GM18907 (cell line): Measurements from ENCODE around the gene INTS1.
A peak's percentile ranks its signal among the peaks of the same experiment; 100 is the strongest.
"Not testable (repeated sequence)": the region's sequence is repeated elsewhere in the genome, so short reads cannot be mapped to it uniquely, and the experiment has no call there.

ENCODE experiments used
- ATAC-seq: cut with Tn5 transposase; IDR thresholded peaks from one replicate; pipeline ENCODE4 v1.9.1; 2021; ENCODE audit warnings: mild to moderate bottlenecking, moderate library complexity; ENCODE audit not compliant: unreplicated experiment

INTS1 gene

DNA sequence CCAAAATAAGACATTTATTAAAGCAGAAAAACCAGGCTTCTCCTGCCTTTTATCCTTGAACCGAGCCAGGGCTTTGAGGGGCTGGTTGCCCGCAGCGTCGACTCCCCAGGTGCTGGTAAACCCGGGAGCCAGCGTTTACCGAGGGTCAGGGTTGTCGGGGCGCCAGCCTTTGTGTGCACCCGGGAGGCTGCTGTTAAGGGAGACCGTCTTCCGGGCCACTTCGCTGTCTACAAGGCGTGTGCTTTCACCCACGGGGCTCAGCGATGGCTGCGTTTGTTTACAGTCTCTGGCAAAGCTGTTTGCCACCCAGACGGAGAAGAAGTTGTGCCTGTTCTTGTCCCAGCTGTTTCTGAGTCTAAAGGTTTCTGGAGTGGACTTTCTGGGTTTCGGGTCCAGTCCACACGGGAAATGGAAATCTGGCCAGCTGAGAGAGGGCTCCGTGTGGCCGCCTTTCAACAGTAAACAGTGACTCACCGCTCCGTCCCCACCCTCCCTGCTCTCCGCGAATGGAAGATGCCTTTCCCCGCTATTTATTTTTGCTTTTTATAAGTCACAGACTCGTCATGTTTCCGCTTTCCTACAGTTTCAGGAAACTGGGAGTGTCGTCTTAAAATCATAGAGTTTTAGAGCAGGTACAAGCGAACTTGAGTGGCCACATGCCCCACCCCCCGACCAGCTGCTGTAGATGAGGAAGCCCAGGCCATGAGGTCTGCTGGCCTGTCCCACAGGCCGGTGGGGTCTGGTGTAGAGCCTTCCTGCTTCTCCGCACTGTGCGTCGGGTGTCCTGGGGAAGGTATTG lies 28.5 kb upstream of the INTS1 start:
- no peak for ATAC-seq

GRCh38 chr7:1531979-1532455 lies 27.8 kb upstream of the INTS1 start:
- no peak for ATAC-seq

DNA sequence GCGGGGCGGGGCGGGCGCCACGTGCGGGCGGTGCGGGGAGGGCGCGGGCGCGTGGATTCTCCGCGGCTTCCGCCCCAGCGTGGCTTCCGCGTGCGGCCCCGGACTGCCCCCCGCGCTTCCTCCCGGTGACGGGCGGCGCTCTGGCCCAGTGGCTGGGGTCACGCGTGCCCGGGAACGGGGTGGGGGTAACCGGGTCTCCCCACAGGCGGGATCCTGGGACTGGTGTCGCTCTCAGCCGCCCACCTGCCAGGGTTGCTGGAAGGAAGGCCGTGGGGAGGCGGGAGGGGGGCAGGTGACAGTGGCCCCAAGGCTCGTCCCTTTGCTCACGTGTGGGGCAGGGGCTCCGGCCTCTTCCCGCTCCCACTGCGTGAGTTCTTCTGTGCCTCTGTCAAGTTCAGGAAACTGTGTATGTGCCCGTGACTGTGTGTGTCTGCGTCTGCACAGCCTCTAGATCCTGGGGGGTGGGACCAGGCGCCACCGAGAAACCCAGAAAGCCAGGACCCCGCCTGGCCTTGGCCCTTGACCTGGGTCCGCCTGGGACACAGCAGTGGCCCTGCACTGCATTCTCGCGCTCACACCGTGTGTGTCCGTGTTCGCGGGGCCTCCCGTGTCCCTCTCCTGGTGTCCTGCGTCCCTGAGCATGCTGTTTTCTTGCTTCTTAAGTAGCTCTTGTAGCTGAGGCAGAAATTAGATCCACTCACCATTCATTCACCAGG lies 27.2 kb upstream of the INTS1 start:
- ATAC-seq, result peak; percentile 12

- peak; percentile 9 for ATAC-seq
Observed at GRCh38 chr7:1530946-1531262, 26.7 kb upstream of the INTS1 start.

DNA sequence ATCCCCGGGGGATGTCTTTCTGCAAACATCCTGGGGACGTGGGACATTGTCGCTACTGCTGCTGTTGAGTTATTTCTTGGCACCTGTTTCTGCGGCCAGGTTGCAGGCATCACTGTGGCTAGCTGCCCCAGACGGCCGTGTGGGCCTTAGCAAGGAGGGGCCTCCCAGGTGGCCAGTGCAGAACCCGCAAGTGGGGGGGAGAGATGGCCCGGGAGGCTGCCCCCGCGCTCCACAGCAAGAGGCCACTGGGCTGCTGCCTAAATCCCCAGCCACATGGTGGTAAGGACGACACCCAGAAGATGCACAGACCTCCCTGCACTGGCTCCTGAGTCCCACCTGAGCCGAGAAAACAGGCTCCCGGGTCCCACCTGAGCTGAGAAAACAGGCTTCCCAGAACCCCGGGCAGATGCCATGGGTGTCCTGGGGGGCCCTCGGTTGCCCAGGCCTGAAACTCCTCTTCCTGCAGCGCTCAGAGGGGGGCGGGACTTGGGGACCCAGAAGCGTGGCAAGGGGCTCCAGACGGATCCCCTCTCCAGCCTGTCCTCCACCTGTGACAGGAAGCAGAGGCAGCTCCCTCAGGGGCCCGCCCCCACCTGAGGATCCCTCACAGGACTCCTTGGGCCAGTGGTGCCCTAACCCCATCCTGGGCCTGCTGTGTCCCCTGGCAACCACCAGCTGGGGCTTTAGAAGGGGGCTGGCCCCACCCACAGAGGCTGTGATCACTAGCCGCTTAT lies 25.4 kb upstream of the INTS1 start:
- ATAC-seq, result no peak

GRCh38 chr7:1526271-1526754 lies 22.1 kb upstream of the INTS1 start:
- ATAC-seq, result no peak

DNA sequence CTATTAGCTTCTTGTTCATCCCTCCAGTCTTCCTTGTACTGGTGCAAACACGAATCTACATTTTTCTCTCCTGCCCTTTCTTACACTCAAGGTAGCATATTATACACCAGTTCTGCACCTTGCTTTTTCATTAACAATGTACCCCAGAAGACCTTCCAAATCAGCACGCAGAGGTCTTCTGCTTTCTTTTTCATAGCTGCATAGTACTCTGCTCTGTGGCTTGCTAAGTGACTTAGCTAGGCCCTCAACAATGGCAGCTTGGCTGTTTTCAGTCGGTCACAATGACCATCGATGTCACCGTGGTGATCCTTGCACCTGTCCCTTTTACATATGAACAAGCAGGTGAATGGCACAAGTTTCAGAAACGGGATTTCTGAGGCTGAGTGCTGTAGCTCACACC lies 21.2 kb upstream of the INTS1 start:
- ATAC-seq, result no peak

- ATAC-seq, result no peak
Observed at GRCh38 chr7:1523844-1524243, 19.7 kb upstream of the INTS1 start.

- ATAC-seq, result no peak
Observed at GRCh38 chr7:1523208-1523607, 19.0 kb upstream of the INTS1 start.

- no peak for ATAC-seq
Observed at GRCh38 chr7:1521456-1521855, 17.3 kb upstream of the INTS1 start.

- no peak for ATAC-seq
Observed at GRCh38 chr7:1520539-1521234, 16.5 kb upstream of the INTS1 start.

DNA sequence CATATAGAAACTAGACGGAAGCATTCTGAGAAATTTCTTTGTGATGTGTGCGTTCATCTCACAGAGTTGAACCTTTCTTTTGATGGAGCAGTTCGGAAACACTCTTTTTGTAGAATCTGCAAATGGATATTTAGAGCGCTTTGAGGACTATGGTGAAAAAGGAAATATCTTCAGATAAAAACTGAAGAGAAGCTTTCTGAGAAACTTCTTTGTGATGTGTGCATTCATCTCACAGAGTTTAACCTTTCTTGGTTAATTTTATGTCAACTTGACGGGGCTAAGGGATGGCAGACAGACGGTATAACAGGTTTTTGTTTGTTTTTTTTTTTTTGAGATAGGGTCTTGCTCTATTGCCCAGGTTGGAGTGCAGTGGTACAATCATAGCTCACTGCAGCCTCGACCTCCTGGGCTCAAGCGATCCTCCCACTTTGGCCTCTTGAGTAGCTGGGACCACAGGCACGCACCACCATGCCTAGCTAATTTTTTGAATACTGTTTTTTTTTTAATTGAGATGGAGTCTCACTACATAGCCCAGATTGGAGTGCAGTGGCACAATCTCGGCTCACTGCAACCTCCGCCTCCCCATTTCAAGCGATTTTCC lies 15.2 kb upstream of the INTS1 start:
- ATAC-seq, result not testable (repeated sequence)

DNA sequence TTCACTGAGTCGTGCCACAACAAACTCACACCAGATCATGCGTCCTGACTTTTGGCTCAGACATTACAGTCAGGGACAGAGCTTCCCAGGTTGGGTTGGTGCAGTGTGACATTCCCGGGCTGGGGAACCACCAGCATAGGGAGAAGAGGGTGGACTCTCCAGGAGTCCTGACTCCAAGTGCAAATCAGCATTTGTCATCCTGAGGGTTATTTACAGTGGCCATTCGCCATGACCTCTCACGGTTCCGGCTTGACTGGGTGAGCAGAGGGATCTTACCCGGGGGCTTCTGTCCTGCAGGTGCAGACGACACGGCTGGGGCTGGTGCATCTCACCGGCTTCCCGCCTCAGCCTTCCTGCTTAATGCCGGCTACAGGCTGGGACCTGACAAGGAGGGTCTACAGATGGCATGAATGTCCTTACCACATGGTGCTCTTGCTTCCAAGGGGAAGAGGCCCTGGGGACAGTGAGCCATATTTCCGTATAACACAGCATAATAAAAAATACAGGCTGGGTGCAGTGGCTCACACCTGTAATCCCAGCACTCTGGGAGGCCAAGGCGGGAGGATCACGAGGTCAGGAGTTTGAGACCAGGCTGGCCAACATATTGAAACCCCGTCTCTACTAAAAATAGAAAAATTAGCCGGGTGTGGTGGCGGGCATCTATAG lies 12.5 kb upstream of the INTS1 start:
- no peak for ATAC-seq

DNA sequence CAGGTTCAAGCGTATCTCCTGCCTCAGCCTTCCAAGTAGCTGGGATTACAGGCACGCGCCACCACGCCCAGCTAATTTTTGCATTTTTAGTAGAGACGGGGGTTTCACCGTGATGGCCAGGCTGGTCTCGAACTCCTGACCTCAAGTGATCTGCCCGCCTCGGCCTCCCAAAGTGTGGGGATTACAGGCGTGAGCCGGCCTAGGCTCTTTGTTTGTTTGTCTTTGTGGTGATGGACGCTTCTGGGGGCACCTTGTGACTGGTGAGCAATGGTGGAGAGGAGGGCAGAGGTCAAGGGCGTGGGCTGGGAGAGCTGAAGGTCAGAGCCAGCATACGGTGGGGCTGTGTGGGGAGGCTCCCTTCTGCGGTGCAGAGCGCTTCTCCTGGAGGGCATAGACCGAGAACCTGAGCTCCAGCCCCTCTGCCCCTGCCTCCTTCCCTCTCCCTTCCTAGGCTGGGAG lies 11.3 kb upstream of the INTS1 start:
- ATAC-seq, result not testable (repeated sequence)

DNA sequence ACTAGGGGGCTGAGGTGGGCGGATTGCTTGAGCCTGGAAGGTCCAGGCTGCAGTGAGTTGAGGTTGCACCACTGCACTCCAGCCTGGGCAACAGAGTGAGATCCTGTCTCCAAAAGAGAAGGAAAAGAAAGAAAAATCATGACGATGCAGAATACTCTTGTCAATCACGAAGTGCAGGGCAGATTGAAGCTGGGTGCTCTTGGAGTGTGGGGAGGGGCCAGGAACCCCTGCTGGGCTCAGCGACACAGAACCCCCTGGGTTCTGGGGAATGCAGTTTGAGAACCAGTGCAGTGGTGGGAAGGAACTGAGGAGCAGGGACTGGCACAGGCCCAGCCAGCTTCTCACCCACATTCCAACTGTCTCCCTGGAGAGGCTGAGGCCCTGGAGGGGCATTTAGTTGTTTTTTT lies 10.8 kb upstream of the INTS1 start:
- no peak for ATAC-seq

DNA sequence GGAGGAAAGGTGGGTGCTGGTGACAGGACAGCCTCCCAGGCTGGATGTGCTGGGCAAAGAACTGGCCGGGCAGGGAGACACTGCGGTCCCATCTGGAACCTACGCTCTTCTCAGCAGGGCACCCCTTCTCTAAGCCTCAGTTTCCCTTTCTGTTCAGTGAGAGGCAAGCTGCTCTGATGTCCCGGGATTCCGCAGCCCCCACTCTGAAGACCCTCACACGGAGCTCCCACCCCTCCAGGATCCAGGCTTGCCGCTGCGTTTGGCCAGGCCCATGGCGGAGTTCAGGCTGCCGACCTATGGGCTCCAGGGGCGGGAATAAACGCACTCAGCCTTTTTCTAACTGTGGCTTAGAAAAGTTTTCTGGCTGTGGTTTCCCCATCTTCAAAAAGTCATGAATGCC lies 10.2 kb upstream of the INTS1 start:
- no peak for ATAC-seq

- no peak for ATAC-seq
Observed at GRCh38 chr7:1513657-1514095, 9.5 kb upstream of the INTS1 start.

DNA sequence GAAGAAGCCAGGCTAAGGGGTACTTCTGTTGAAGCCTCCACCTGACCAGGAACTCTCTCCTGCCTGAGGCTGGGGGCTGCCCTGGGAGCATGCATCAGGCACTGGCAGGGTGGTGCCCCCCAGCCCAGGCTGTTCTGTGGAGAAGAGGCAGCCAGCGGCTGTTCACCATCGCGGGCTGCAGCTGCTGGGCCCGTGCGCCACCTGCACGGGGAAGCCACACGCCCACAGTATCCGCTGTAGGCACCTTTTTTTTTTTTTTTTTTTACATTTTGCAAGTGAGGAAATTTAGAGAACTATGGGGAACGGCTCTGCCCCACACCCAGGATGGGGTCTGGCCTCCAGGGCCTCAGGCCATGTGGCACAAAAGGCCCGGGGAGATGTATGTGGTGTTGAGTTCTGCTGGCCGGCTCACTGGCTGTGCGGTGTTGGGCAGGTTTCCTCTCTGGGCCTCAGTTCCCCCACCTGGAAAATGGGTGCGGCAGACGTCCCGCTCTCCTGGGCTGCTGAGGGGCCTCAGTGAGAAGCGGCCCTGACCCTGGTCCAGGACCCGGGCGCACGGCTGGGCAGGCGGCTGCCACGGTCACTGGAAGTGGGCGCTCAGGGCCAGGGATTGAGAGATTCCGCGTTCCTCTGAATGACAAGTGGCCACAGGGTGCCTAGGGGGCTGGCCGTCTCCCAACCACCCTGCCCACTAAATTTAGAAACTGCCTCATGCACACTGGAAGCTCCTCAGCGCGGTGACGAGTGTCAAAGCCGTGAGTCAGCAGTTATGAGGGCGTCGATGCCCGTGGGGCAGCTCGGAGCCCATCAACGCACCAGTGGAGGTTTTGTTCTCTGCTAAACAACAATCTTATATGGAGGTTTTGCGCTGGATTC lies 8.8 kb upstream of the INTS1 start:
- ATAC-seq, result peak; percentile 49
